Measurements from ENCODE around the gene CLEC7A. TPM values are rescaled to one million over a fixed set of nuclear protein-coding genes. Genes with fewer than 3 reads are reported as not detected.

Gene CLEC7A
- total RNA-seq, 1 experiment from 2014 or later = not detected

GRCh38 chr12:10121278-10121677 is 8.7 kb downstream of the CLEC7A start:
- Histone ChIP-seq H3K4me3 (ENCODE audit: low read depth in 2 of 2, low read length in 2 of 2) (no peak overlapping the region), H3K27me3 (ENCODE audit: control insufficient read depth, insufficient read depth, low read length) (no peaks in the 10 kb centered on the region), H3K36me3 (ENCODE audit: control insufficient read depth, insufficient read depth, low read length) (no peaks in the 10 kb centered on the region), H3K4me1 (ENCODE audit: control insufficient read depth, insufficient read depth, low read length) (no peaks in the 10 kb centered on the region), H3K9me3 (ENCODE audit: control insufficient read depth, insufficient read depth, low read depth, low read length) (no peaks in the 10 kb centered on the region), H3K27ac (ENCODE audit: low read length) (no peak overlapping the region)
- BruUV-seq (replicated peaks) = no TSS peak
- ChIA-PET CTCF (no interaction called here), POLR2A (no interaction called here)
- TF ChIP-seq, protein P1, sequence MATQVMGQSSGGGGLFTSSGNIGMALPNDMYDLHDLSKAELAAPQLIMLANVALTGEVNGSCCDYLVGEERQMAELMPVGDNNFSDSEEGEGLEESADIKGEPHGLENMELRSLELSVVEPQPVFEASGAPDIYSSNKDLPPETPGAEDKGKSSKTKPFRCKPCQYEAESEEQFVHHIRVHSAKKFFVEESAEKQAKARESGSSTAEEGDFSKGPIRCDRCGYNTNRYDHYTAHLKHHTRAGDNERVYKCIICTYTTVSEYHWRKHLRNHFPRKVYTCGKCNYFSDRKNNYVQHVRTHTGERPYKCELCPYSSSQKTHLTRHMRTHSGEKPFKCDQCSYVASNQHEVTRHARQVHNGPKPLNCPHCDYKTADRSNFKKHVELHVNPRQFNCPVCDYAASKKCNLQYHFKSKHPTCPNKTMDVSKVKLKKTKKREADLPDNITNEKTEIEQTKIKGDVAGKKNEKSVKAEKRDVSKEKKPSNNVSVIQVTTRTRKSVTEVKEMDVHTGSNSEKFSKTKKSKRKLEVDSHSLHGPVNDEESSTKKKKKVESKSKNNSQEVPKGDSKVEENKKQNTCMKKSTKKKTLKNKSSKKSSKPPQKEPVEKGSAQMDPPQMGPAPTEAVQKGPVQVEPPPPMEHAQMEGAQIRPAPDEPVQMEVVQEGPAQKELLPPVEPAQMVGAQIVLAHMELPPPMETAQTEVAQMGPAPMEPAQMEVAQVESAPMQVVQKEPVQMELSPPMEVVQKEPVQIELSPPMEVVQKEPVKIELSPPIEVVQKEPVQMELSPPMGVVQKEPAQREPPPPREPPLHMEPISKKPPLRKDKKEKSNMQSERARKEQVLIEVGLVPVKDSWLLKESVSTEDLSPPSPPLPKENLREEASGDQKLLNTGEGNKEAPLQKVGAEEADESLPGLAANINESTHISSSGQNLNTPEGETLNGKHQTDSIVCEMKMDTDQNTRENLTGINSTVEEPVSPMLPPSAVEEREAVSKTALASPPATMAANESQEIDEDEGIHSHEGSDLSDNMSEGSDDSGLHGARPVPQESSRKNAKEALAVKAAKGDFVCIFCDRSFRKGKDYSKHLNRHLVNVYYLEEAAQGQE (IDR thresholded peaks at IDR 0.05; ENCODE audit: insufficient read depth in 1 of 2, low read depth in 2 of 2, low read length in 1 of 2) = no peak
- TF ChIP-seq SIN3A (IDR thresholded peaks at IDR 0.05; ENCODE audit: borderline replicate concordance, insufficient read depth, low read depth, low read length) = no peak
- no peak for TF ChIP-seq CTCF (IDR thresholded peaks at IDR 0.05)
- TF ChIP-seq POLR2AphosphoS5 (IDR thresholded peaks at IDR 0.05; ENCODE audit: low read depth, low read length) = no peak
- TF ChIP-seq TCF7L2 (IDR thresholded peaks at IDR 0.05; ENCODE audit: low read depth, low read length) = no peak
- in situ Hi-C loops (cut with HindIII; ENCODE audit: low pct_unique_long_range_greater_than_20kb, low sequenced_read_pairs) = no loop called here
- ATAC-seq = no peak
- DNase-seq (ENCODE audit: low read depth, low spot score) = no peak
- intact Hi-C loops (cut with micrococcal nuclease; ENCODE audit: unreplicated experiment) = no loop called here

DNA sequence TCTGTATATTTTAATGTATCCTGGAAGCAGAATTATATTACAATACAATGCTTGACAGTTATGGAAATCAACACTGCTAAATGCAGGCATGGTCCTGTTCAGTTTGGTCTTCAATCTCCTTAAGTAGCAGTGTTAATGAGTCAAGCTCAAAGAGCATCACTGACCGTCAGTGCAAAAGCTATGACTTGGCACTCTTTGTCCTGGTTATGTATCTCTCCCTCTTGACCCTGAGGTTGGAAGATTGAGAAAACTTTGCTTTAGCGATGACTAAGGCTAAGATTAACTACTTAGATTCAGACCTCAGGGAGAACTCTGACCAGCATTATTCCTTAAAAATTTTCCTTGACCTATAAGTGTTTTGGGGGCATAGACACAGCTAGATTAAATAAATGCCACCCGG is 10.9 kb downstream of the CLEC7A start:
- ChIA-PET POLR2A (interaction anchor here (0.7 kb wide), 1 partner anchor 247 kb away, joined by 7 read pairs; no protein-coding TSS in a partner anchor), CTCF (no interaction called here)
- H3K36me3 ChIP-seq (ENCODE audit: control insufficient read depth, insufficient read depth, low read length) = no peaks in the 10 kb centered on the region
- no peaks in the 10 kb centered on the region for H3K27me3 ChIP-seq (ENCODE audit: control insufficient read depth, insufficient read depth, low read length)
- DNase-seq (ENCODE audit: low read depth, low spot score) = no peak
- in situ Hi-C loops (cut with HindIII; ENCODE audit: low pct_unique_long_range_greater_than_20kb, low sequenced_read_pairs) = no loop called here
- intact Hi-C loops (cut with micrococcal nuclease; ENCODE audit: unreplicated experiment) = no loop called here
- TF ChIP-seq POLR2AphosphoS5 (IDR thresholded peaks at IDR 0.05; ENCODE audit: low read depth, low read length) (no peak), SIN3A (IDR thresholded peaks at IDR 0.05; ENCODE audit: borderline replicate concordance, insufficient read depth, low read depth, low read length) (no peak), TCF7L2 (IDR thresholded peaks at IDR 0.05; ENCODE audit: low read depth, low read length) (no peak), CTCF (IDR thresholded peaks at IDR 0.05) (no peak)
- TF ChIP-seq, protein P1 (IDR thresholded peaks at IDR 0.05; ENCODE audit: insufficient read depth in 1 of 2, low read depth in 2 of 2, low read length in 1 of 2) = no peak
- no TSS peak for BruUV-seq (replicated peaks)
- no peak overlapping the region for H3K4me3 ChIP-seq (ENCODE audit: low read depth in 2 of 2, low read length in 2 of 2)
- H3K4me1 ChIP-seq (ENCODE audit: control insufficient read depth, insufficient read depth, low read length) = no peaks in the 10 kb centered on the region
- ATAC-seq = no peak
- no peak overlapping the region for H3K27ac ChIP-seq (ENCODE audit: low read length)
- H3K9me3 ChIP-seq (ENCODE audit: control insufficient read depth, insufficient read depth, low read depth, low read length) = no peaks in the 10 kb centered on the region

Data from Panc1 (cell line).